Liver (tissue), 3 donors: ENCODE data around the gene CEP78.
"Not testable (repeated sequence)": the region's sequence is repeated elsewhere in the genome, so short reads cannot be mapped to it uniquely, and the experiment has no call there.

Experiments
- CTCF ChIP-seq: fragments of 150-350 bp; IDR thresholded peaks from 2 replicates; pipeline ENCODE4 v1.5.1; 2017; ENCODE audit warnings: improper control_type of control experiment, low read depth, low read length; ENCODE audit not compliant: missing input control
- FOXA1 ChIP-seq: IDR thresholded peaks from 2 replicates; pipeline ENCODE4 v1.6.1; 2016; ENCODE audit warnings: antibody characterized with exemption
- GABPA ChIP-seq, 2 donors: IDR thresholded peaks in 1 of 2; conservative IDR thresholded peaks in 1 of 2; 2 replicates each; pipeline ENCODE4 v1.6.1; 2016; ENCODE audit warnings: antibody characterized with exemption in 2 of 2, mild to moderate bottlenecking in 1 of 2, moderate library complexity in 1 of 2
- MAX ChIP-seq: IDR thresholded peaks from 2 replicates; pipeline ENCODE4 v1.6.1; 2016; ENCODE audit warnings: antibody characterized with exemption
- YY1 ChIP-seq: IDR thresholded peaks from 2 replicates; pipeline ENCODE4 v1.6.1; 2016; ENCODE audit warnings: antibody characterized with exemption, mild to moderate bottlenecking
- donor health status: healthy.
- donor health status: healthy.

GRCh38 chr9:78201158-78201777 lies 34.6 kb upstream of the CEP78 start:
- TF ChIP-seq CTCF; YY1; MAX; FOXA1; GABPA (IDR thresholded peaks at IDR 0.05 in 1 of 2, conservative IDR thresholded peaks at IDR 0.05 in 1 of 2): not testable (repeated sequence)
